Raji (cell line): ENCODE measurements around the gene LRRC75B.
A peak's percentile ranks its signal among the peaks of the same experiment; 100 is the strongest.
"Not testable (repeated sequence)": the region's sequence is repeated elsewhere in the genome, so short reads cannot be mapped to it uniquely, and the experiment has no call there.

ENCODE experiments used
- POLR2A ChIP-seq: IDR thresholded peaks from 2 replicates; pipeline ENCODE4 v1.6.1; 2011; ENCODE audit warnings: low read depth, low read length, control low read depth; ENCODE audit not compliant: insufficient read depth

The LRRC75B gene

GRCh38 chr22:24592851-24593558, at the start of gene LRRC75B:
Gene LRRC75B (minus strand): TSS chr22:24593073. CDS start chr22:24593039, 34 bp downstream.
- TF ChIP-seq POLR2A, result no peak

GRCh38 chr22:24607429-24607983, 14.6 kb upstream of the LRRC75B start:
- TF ChIP-seq POLR2A, result peak; percentile 61

- TF ChIP-seq POLR2A, result not testable (repeated sequence)
These were observed 10.2 kb upstream of the LRRC75B start, which contains the start of gene GGT1 for GRCh38 chr22:24602847-24603769. Gene GGT1 (plus strand): TSS chr22:24603193. CDS start chr22:24611082, 7,889 bp downstream.

- TF ChIP-seq POLR2A, result no peak
These were observed 8.6 kb upstream of the LRRC75B start for GRCh38 chr22:24601217-24602104.

- no peak for TF ChIP-seq POLR2A
These were observed 6.6 kb upstream of the LRRC75B start for GRCh38 chr22:24599514-24599913.

- no peak for TF ChIP-seq POLR2A
These were observed 3.0 kb upstream of the LRRC75B start for GRCh38 chr22:24595863-24596262.

- TF ChIP-seq POLR2A, result no peak
These were observed 2.4 kb upstream of the LRRC75B start for GRCh38 chr22:24595228-24595627.

- TF ChIP-seq POLR2A, result no peak
These were observed 1.8 kb upstream of the LRRC75B start for GRCh38 chr22:24594569-24595120.

- TF ChIP-seq POLR2A, result no peak
These were observed 1.1 kb upstream of the LRRC75B start for GRCh38 chr22:24593836-24594568.

GRCh38 chr22:24592058-24592850, 619 bp downstream of the LRRC75B start:
- TF ChIP-seq POLR2A, result no peak

GRCh38 chr22:24591286-24591830, 1.5 kb downstream of the LRRC75B start:
- no peak for TF ChIP-seq POLR2A

GRCh38 chr22:24590596-24591173, 2.2 kb downstream of the LRRC75B start:
- no peak for TF ChIP-seq POLR2A
